GM23248 (cell line): ENCODE measurements around the gene PHEX. TPM values are rescaled to one million over a fixed set of nuclear protein-coding genes. Genes with fewer than 3 reads are reported as not detected.

Source experiments
- DNase-seq: peaks from one replicate; pipeline ENCODE4 v3.0.0-alpha.2; 2015
- H2AFZ ChIP-seq: fragments of 200-600 bp; sonication (generic); 2 replicates; pipeline ENCODE4 v1.6.1; 2016; ENCODE audit warnings: antibody characterized with exemption
- H3F3A ChIP-seq: fragments of 200-600 bp; sonication (generic); 2 replicates; pipeline ENCODE4 v1.6.1; 2016; ENCODE audit warnings: mild to moderate bottlenecking, antibody characterized with exemption, mixed run types; ENCODE audit not compliant: insufficient read depth
- H3K27ac ChIP-seq: fragments of 200-600 bp; sonication (generic); 2 replicates; pipeline ENCODE4 v1.5.1; 2016; ENCODE audit warnings: mild to moderate bottlenecking
- H3K27me3 ChIP-seq: fragments of 200-600 bp; sonication (generic); replicated peaks from 2 replicates; pipeline ENCODE4 v1.6.1; 2016; ENCODE audit warnings: mild to moderate bottlenecking; ENCODE audit not compliant: insufficient read depth
- H3K36me3 ChIP-seq: fragments of 200-600 bp; sonication (generic); 2 replicates; pipeline ENCODE4 v1.6.1; 2016; ENCODE audit warnings: low read depth, mild to moderate bottlenecking
- H3K4me1 ChIP-seq: fragments of 200-600 bp; sonication (generic); 2 replicates; pipeline ENCODE4 v1.6.1; 2016; ENCODE audit warnings: mild to moderate bottlenecking; ENCODE audit not compliant: insufficient read depth
- H3K4me2 ChIP-seq: fragments of 200-600 bp; sonication (generic); one replicate; pipeline ENCODE4 v1.6.1; 2016; ENCODE audit warnings: mild to moderate bottlenecking; ENCODE audit not compliant: unreplicated experiment
- H3K4me3 ChIP-seq: fragments of 200-600 bp; sonication (generic); 2 replicates; pipeline ENCODE4 v1.5.1; 2016; ENCODE audit warnings: mild to moderate bottlenecking
- H3K79me2 ChIP-seq: fragments of 200-600 bp; sonication (generic); 2 replicates; pipeline ENCODE4 v1.6.1; 2016; ENCODE audit warnings: mild to moderate bottlenecking; ENCODE audit not compliant: insufficient read depth
- H3K9ac ChIP-seq: fragments of 200-600 bp; sonication (generic); 2 replicates; pipeline ENCODE4 v1.6.1; 2016; ENCODE audit warnings: mild to moderate bottlenecking
- H3K9me2 ChIP-seq: fragments of 200-600 bp; sonication (generic); 2 replicates; pipeline ENCODE4 v1.6.1; 2016; ENCODE audit warnings: mixed run types, mild to moderate bottlenecking, moderate library complexity; ENCODE audit not compliant: insufficient read depth
- H3K9me3 ChIP-seq: fragments of 200-600 bp; sonication (generic); one replicate; pipeline ENCODE4 v1.6.1; 2017; ENCODE audit warnings: low read depth
- H4K20me1 ChIP-seq: fragments of 200-600 bp; sonication (generic); 2 replicates; pipeline ENCODE4 v1.6.0; 2016; ENCODE audit not compliant: insufficient read depth
- EZH2 ChIP-seq: fragments of 200-600 bp; sonication (generic); IDR thresholded peaks from 2 replicates; pipeline ENCODE4 v1.6.1; 2018; ENCODE audit warnings: antibody characterized with exemption, mild to moderate bottlenecking; ENCODE audit not compliant: insufficient read depth, poor library complexity, severe bottlenecking
- EZH2phosphoT487 ChIP-seq: fragments of 200-600 bp; sonication (generic); IDR thresholded peaks from 2 replicates; pipeline ENCODE4 v1.6.1; 2018; ENCODE audit warnings: antibody characterized with exemption, moderate library complexity, mild to moderate bottlenecking, low read depth; ENCODE audit not compliant: insufficient read depth
- WGBS, 2 experiments: methylation state at CpG; one replicate each; pipeline ENCODE4 v1.1.6; 2015 to 2017; ENCODE audit warnings: low lambda C conversion rate in 2 of 2, low coverage in 1 of 2; ENCODE audit errors: missing lambda C conversion rate in 2 of 2; 5-methylcytosine and 5-hydroxymethylcytosine counted together
- in situ Hi-C: fragments of 300-500 bp; cut with MboI; formaldehyde crosslinking; loops from 2 replicates; pipeline ENCODE4 v1.15.0; 2020
- polyA plus RNA-seq: library from polyadenylated mRNA; unstranded; fragments of >200 nt; fragmentation: Nextera tagmentation; extraction: Ambion mirVana; gene quantifications from 2 replicates; pipeline ENCODE4 v1.2.1, GENCODE V29; 2016
- total RNA-seq: library from RNA; depleted of rRNA; stranded (reverse); fragments of >200 nt; shearing (Covaris generic); gene quantifications from 2 replicates; pipeline ENCODE4 v1.2.3, GENCODE V29; 2014

Gene PHEX
- total and polyA plus RNA-seq, 2 experiments from 2014 or later, result 0.64 to 0.65 TPM

DNA sequence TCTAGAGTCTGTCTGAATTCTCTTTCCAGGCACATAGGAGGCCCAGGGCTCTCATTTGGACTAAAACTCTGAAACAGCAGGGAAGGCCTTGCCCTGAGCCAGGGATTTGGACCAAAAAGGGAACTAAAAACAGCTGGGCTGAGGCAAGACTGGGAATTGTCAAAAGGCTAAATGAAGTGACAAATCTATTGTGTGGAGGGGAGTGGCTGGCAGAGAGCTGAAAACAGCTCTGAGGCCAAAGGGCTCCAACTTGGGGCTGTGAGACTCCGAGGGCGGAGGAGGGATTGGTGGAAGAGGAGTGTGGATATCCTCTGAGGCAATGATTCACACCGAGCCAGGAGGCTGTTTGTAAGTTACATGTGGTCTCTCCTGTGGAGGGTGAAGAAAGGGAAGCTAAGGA is 63.2 kb downstream of the PHEX start:
- TF ChIP-seq EZH2phosphoT487, result no peak
- Histone ChIP-seq H3K4me2 (no peak overlapping the region), H3K9me2 (no peaks in the 10 kb centered on the region), H4K20me1 (no peaks in the 10 kb centered on the region), H3F3A (peaks cover 24% of the 10 kb centered on the region; the same call in 1 of the 2 replicates), H3K27me3 (no peaks in the 10 kb centered on the region), H3K9me3 (no peaks in the 10 kb centered on the region), H3K9ac (no peak overlapping the region), H3K36me3 (no peaks in the 10 kb centered on the region), H3K4me1 (peaks cover 46% of the 10 kb centered on the region), H3K4me3 (no peak overlapping the region), H3K27ac (peak overlapping the region; percentile 72), H3K79me2 (no peaks in the 10 kb centered on the region), H2AFZ (no peak overlapping the region)
- peak; percentile 77 for DNase-seq
- in situ Hi-C loops, result no loop called here
- WGBS, 2 experiments, result 2 to 8% methylated on average over 2 to 3 of the region's 3 CpGs

DNA sequence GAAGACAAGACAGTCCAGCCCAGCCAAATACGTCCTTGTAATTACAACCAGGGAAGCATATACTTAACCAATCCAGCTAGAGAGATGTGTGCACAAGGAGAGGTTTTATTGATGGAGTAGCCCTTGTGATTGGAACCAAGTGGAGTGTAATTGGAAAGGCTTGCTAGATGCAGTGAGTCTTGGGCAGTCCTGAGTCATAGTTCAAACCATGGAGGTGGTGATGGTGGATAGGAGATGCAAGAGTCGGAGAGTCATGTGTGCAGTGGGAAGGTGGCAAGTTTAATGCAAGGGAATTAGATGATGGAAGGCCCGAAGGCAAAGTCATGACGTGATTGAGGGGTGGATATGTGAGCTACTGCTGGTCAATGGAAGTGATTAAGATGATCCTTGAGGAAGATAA is 63.7 kb downstream of the PHEX start:
- Histone ChIP-seq H3K79me2 (no peaks in the 10 kb centered on the region), H3K36me3 (no peaks in the 10 kb centered on the region), H3K9me2 (no peaks in the 10 kb centered on the region), H3K4me1 (peaks cover 43% of the 10 kb centered on the region), H2AFZ (no peak overlapping the region), H3K27me3 (no peaks in the 10 kb centered on the region), H3K9me3 (no peaks in the 10 kb centered on the region), H4K20me1 (no peaks in the 10 kb centered on the region), H3F3A (peaks cover 24% of the 10 kb centered on the region; the same call in 1 of the 2 replicates), H3K9ac (no peak overlapping the region), H3K4me3 (no peak overlapping the region), H3K27ac (peak overlapping the region; percentile 72), H3K4me2 (no peak overlapping the region)
- peak; percentile 28 for DNase-seq
- in situ Hi-C loops, result no loop called here
- 71 to 82% methylated on average over 4 of the region's 4 CpGs for WGBS, 2 experiments
- TF ChIP-seq EZH2 (no peak), EZH2phosphoT487 (no peak)

DNA sequence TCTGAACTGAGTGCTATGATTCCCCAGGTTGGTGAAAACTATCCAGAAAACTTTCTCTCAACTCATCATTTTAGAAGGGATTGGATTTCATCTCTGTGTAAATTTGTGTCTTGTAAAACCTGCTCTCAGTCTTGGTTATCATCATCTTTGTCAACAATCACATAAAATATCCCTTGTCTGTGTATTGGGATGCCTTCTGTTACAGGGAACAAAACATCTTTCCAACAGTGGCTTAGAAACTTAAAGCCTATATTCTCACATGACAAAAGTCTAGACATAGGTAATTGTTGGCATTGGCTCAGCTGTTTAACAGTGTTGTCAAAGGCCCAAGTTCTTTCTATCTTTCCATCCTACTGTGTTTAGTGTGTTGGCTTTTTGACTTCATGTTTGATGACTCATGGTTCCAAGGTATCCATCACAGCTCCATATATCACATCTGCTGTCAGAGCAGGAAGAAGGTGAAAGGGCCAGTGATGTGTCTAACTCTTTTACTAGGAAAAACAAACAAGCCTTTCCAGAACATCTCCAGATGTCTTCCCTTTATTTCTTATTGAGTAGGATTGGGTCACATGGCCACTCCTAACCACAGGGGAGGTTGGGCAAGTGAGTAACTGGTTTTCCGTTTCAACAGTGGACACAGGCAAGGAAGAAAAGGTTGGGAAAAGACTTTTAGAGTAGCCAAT is 65.0 kb downstream of the PHEX start:
- H3K4me3 ChIP-seq, result no peak overlapping the region
- no peaks in the 10 kb centered on the region for H3K9me2 ChIP-seq
- peak; percentile 63 for DNase-seq
- no peaks in the 10 kb centered on the region for H3K9me3 ChIP-seq
- H3K4me1 ChIP-seq, result peaks cover 43% of the 10 kb centered on the region
- in situ Hi-C loops, result no loop called here
- WGBS, 2 experiments, result 6 to 16% methylated on average over 1 of the region's 1 CpG
- peak overlapping the region; percentile 18; the same call in 1 of the 2 replicates for H3K27ac ChIP-seq
- H3K27me3 ChIP-seq, result no peaks in the 10 kb centered on the region
- no peaks in the 10 kb centered on the region for H3K36me3 ChIP-seq
- no peaks in the 10 kb centered on the region for H4K20me1 ChIP-seq
- no peak overlapping the region for H3K9ac ChIP-seq
- peaks cover 24% of the 10 kb centered on the region; the same call in 1 of the 2 replicates for H3F3A ChIP-seq
- TF ChIP-seq EZH2phosphoT487 (no peak), EZH2 (no peak)
- H3K4me2 ChIP-seq, result no peak overlapping the region
- no peaks in the 10 kb centered on the region for H3K79me2 ChIP-seq
- H2AFZ ChIP-seq, result no peak overlapping the region

DNA sequence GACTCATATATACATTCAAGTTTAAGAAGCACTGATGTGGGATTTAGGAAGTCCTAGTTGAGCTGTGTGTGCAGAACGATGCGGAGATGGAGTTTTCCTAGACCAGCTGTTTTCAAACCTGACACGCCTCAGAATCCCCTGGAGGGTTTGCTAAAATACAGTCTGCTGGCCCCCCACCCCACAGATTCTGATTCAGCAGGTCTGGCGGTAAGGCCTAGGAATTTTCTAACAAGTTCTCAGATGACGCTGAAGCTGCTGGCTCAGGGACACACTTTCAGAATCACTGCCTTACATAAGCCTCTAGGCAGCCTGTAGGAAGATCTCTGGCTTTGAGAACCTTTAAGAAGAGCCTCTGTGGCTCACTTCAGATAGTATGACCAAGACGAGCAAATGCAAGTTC is 73.1 kb downstream of the PHEX start:
- no peak for TF ChIP-seq EZH2phosphoT487
- TF ChIP-seq EZH2, result no peak
- Histone ChIP-seq H3K4me1 (peaks cover 18% of the 10 kb centered on the region), H3K9ac (peak overlapping the region; percentile 63), H3K4me2 (peak overlapping the region; percentile 35), H3K4me3 (peak overlapping the region; percentile 36), H3K9me3 (no peaks in the 10 kb centered on the region), H3K79me2 (no peaks in the 10 kb centered on the region), H4K20me1 (no peaks in the 10 kb centered on the region), H3K36me3 (no peaks in the 10 kb centered on the region), H2AFZ (peak overlapping the region; percentile 62), H3K9me2 (no peaks in the 10 kb centered on the region), H3F3A (peaks cover 16% of the 10 kb centered on the region), H3K27ac (peak overlapping the region; percentile 83), H3K27me3 (no peaks in the 10 kb centered on the region)
- WGBS, 2 experiments, result 0 to 7% methylated on average over 6 of the region's 6 CpGs
- in situ Hi-C loops, result no loop called here
- peak; percentile 83 for DNase-seq
